NCI-H2107 treated with DMSO at 0.1 percent for 48 hours (cell line): ENCODE measurements around the gene SLC12A1.

Experiments used
- DNase-seq: peaks from one replicate; lab custom pipeline; 2025; ENCODE audit not compliant: unreplicated experiment; lab: John Stamatoyannopoulos, UW

Gene SLC12A1

GRCh38 chr15:48205981-48206380 is at the start of gene SLC12A1:
SLC12A1 (plus strand) TSS chr15:48206302; CDS start chr15:48207720, 1,418 bp downstream.
- DNase-seq, result no peak

DNA sequence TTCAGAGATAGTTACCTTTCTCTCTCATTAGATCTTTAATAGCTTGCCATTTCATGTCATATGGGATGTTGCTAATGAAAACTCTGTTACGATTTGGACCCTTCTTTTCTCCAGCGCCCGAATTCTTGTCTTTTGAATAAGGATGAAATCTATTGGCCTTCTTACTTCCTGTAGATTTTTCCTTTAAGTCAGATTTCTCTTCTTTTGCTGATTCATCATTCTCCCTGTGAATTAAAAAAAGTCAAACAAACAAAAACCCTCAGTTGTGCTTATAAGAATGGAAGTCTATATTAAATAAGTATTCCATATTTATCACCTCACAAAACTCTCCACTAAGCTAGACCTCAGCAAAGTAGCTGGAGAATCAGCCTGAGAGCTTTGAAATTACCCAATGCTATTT is 37.5 kb upstream of the SLC12A1 start:
- DNase-seq, result no peak

- DNase-seq, result peak; percentile 10
Observed at GRCh38 chr15:48170981-48171380, 35.1 kb upstream of the SLC12A1 start.

GRCh38 chr15:48175126-48175525 is 31.0 kb upstream of the SLC12A1 start:
- no peak for DNase-seq

DNA sequence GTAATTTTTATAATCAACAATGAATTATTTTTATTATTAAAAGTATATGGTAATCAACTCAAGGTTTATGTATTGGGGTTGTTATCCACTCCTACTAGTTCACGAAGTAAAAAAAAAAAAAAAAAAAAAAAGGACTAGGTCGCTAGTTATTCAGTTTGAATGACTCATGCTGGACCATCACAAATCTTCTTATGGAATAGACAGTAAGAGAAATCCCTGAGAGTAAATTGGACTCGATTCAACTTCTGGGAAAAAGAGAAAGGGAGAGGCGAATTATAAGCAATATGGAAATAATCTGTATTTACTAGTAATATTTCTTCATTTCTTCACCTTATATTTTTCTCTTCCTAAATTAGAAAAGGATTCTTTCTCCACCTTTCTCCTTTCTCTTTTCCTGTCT is 30.0 kb upstream of the SLC12A1 start:
- DNase-seq, result no peak

DNA sequence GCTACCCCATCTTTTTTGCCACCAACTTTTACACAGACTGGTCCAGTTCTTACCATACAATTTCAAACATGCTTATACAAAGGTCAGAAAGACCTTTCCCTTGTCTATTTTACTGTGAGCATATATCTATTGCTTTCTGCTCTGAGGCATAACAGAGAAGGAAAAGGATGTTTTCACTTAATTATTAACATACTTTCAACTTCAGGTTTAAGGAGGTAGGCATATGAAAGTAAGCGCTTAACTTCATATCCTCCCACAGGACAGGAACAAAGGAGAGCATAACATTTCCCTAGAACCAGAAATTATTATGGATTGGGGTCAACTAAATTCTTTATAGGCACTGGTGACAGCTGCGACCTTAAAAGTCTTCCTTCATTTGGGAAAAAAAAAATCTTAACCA is 29.1 kb upstream of the SLC12A1 start:
- DNase-seq, result no peak

GRCh38 chr15:48177383-48177765 is 28.7 kb upstream of the SLC12A1 start:
- peak; percentile 37 for DNase-seq

GRCh38 chr15:48177766-48178647 is 28.1 kb upstream of the SLC12A1 start, which contains the start of gene MYEF2:
MYEF2 (minus strand) TSS chr15:48178295; CDS start chr15:48178237, 58 bp downstream.
- DNase-seq, result peak; percentile 24

- DNase-seq, result no peak
Observed at GRCh38 chr15:48178648-48178931, 27.5 kb upstream of the SLC12A1 start.

DNA sequence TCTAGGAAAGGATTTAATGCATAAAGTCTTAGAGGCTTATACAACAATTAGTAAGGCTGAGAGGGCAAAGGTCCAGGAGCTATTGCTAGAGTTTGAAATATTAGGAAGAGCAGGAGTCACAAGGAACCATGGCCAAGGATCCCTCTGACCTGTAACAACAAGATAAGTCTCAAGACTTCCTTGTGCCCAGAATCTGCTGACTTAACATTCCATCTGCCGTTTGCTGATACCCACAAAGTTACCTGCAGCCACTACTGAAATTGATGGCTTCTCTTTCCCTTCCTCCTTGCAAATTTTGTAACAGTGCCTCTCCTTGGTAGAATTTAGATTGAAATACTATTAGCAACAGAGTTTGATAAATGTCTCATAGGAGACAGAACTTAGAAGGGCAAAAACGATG is 23.4 kb upstream of the SLC12A1 start:
- no peak for DNase-seq

GRCh38 chr15:48185529-48185928 is 20.6 kb upstream of the SLC12A1 start:
- no peak for DNase-seq

- no peak for DNase-seq
Observed at GRCh38 chr15:48186271-48186670, 19.8 kb upstream of the SLC12A1 start.

- DNase-seq, result no peak
Observed at GRCh38 chr15:48190932-48191573, 15.0 kb upstream of the SLC12A1 start.

GRCh38 chr15:48191574-48192225 is 14.4 kb upstream of the SLC12A1 start, which contains the start of gene CTXN2:
CTXN2 (plus strand) TSS chr15:48191665; CDS start chr15:48201301, 9,636 bp downstream.
- no peak for DNase-seq

GRCh38 chr15:48202068-48202467 is 4.0 kb upstream of the SLC12A1 start:
- no peak for DNase-seq

DNA sequence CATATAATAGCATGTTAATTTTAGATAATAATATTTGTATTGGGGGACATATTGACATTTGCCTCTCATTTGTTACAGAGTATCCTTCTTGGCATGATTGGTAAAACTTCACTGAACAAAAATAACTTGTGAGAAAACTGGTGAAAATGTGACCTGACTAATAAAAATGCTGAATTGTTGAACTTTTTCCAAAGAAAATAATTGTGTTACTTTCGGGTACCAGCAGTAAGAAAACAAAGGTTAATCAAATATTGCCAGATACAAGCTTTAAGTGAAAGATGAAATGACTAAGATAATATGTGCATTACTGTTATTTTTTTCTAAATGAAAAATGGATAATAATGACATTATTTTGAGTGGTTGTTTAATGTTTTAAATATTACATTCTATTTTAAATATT is 15.2 kb downstream of the SLC12A1 start:
- DNase-seq, result no peak

DNA sequence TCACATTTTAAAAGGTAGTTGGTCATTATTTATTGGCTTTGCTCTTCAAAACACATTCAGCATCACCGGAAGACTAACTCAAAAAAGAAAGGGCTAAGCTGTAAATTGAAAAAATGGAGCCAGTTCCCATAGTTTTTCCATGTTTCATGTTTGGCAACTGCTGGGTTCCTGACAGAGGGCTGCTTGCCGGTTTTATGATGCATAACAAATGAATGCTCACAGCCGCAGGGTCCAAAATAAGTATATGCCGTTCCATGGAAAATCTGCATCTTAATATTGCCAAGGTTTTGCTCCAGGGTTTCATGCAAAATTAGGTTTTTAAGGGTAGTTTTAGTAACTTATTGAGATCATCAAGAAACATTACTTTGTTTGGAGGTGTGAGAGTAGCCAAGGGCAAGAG is 15.8 kb downstream of the SLC12A1 start:
- no peak for DNase-seq

GRCh38 chr15:48222627-48223026 is 16.5 kb downstream of the SLC12A1 start:
- DNase-seq, result no peak

DNA sequence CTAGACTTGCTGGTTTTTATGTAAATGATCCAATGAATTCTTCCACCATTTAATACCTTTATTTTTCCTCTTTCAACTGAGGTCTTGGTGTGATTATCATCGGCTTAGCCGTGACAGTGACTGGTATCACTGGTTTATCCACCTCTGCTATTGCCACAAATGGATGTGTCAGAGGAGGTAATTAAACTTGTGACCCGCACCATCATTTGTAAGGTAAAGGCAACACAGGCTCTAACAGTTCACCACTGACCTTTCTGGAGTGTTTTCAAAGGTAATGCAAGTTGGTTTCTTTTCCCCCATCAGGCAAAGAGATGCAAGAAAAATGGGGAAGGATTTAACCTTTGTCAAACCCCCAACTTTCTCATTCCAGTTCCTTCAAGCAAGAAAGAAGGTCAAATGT is 19.7 kb downstream of the SLC12A1 start:
- no peak for DNase-seq

DNA sequence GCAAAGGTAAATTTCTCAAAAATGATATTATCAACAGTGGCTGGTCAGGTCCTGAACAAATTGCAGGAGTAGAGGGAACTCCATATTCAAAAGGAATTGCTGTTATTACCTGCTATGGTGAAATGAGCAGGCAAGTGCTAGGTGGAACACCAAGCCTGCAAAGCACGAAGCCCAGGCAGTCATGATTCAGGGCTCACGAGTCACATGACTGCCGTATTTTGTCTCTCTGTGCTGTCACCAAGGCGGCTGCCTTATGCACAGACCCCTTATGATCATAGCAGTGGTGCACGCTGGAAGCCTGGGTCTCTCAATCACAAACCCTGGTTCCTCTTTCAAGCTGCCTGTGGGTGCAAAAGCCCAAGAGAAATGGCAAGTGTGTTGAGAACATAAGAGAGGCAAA is 24.4 kb downstream of the SLC12A1 start:
- no peak for DNase-seq

DNA sequence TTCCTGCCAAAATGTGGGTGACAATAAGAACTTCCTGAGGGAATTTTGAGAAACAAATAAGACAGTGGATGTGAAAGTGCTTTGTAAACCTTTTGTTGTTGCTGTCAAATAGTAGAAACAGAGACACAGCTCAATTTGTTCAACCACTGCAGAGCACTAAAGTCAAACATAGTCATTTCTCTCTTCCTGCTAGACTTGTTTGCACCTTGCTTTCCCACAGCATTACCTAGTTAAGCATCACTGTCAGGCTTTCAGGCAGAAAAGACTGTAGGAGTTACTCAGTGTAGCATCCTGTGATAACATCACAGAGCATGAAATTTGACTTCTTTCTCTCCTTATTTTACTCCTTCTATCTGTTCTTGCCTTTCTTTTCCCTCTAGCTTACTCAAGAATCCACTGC is 27.1 kb downstream of the SLC12A1 start:
- DNase-seq, result no peak

DNA sequence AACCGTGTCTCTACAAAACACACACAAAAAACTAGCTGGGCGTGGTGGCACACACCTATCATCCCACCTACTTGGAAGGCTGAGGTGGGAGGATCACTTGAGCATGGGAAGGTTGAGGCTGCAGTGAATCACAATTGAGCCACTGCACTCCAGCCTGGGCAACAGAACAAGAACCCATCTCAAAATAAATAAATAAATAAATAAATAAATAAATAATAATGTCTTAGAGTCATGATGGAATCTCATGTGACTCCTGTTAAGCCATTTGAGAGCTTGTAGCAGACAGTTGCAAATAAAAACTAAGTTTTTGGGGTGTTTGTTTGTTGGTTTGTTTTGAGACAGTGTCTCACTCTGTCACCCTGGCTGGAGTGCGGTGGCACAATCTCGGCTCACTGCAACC is 33.2 kb downstream of the SLC12A1 start:
- DNase-seq, result no peak
